ENCODE measurements around the gene EFNA5.
"Not testable (repeated sequence)": the region's sequence is repeated elsewhere in the genome, so short reads cannot be mapped to it uniquely, and the experiment has no call there.

The EFNA5 gene

DNA sequence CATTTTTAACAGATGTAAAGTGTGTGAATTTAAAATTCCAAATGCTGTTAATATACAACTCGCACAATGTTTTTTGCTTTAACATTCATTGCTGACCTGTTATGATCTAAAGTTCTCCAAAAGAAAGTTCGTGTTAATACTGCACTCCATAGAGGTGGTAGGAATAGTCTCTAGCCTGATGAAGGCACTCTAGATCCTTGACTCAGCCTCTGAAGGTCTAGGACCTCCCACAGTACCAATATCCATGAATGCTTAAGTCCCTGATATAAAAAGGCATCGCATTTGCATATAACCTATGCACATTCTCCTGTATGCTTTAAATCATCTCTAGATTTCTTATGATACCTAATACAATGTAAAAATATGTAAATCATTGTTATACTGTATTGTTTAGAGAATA is 213.6 kb downstream of the EFNA5 start:
- no peak for DNase-seq (ENCODE audit: low read depth)

DNA sequence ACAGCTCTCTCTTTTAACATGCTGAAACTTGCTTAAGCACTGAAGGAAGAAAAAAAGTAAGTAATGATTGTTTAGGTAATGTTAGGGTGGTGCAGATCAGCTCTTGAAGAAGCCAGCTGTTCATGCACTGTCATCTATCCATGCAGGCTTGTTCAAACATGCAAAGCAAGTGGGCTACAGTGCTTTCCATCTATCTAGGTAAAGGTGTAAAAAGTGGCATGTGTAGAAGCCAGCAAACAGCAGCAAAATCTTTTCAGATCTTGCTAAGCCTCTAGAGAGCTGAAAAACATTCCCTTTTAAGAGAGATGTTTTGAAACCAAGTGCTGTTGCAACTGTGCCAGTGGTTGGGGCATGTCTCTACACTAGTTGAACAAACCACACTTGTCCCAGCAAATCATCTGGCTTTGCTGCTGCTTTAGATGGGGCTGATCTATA is 214.4 kb downstream of the EFNA5 start:
- DNase-seq (ENCODE audit: low read depth): no peak

GRCh38 chr5:107455111-107455544 is 215.6 kb downstream of the EFNA5 start:
- DNase-seq (ENCODE audit: low read depth): no peak

- not testable (repeated sequence) for DNase-seq (ENCODE audit: low read depth)
Measured at GRCh38 chr5:107451827-107452226, 218.9 kb downstream of the EFNA5 start.

GRCh38 chr5:107451028-107451427 is 219.7 kb downstream of the EFNA5 start:
- DNase-seq (ENCODE audit: low read depth): no peak

- DNase-seq (ENCODE audit: low read depth): no peak
Measured at GRCh38 chr5:107450531-107450930, 220.2 kb downstream of the EFNA5 start.

DNA sequence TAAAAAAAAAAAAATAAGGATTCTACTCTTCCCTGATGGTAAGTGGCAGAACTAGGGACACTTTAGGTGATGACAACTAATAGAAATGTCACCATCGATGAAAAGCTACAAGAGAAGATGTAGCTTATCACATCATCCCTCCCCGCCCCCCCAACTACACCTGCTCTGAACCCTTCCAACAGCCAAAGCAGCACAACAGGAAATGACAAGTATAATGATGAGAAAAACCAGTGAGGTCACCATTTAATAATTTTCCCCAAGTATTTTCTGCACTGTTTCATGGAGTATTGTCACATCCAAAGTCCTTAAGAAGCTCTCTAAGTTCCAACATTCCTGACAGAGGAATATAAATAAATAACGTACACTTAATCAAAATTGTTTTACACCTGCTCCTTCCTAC is 221.4 kb downstream of the EFNA5 start:
- DNase-seq (ENCODE audit: low read depth): no peak

DNA sequence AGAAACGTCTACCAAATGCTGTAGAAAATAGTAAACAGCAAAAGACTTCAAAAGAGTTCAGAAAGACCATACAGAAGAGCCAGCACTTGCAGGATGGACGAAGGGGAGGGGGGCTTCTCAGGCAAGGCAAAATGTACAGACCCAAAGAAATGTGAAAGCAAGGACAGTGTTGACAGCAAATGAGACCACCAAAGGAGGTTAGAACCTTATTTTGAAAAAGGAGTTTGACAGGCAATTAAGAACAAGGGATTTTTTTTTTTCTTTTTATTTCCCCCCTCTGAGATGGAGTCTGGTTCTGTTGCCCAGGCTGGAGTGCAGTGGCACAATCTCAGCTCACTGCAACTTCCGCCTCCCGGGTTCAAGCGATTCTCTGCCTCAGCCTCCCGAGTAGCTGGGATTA is 223.2 kb downstream of the EFNA5 start:
- no peak for DNase-seq (ENCODE audit: low read depth)

GRCh38 chr5:107446972-107447371 is 223.8 kb downstream of the EFNA5 start:
- no peak for DNase-seq (ENCODE audit: low read depth)

DNA sequence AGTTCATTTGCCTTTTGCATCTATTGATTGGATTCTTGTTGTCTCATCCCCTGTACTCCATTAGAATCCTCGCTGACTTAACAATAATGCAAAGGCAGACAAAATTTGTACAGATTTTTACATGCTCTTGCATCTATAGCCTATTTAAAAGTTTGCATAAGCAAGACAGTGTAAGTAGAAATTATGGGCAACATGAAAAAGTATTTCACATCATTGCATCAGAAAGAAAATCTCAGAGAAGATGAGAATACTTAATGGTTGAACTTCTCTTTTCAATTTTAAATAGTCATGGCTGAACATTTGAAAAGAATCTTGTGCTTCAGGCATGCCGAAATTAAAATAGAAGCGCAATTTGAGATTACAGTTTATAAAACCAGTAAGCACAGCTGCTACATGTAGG is 226.4 kb downstream of the EFNA5 start:
- DNase-seq (ENCODE audit: low read depth): no peak

GRCh38 chr5:107443897-107444296 is 226.8 kb downstream of the EFNA5 start:
- no peak for DNase-seq (ENCODE audit: low read depth)

DNA sequence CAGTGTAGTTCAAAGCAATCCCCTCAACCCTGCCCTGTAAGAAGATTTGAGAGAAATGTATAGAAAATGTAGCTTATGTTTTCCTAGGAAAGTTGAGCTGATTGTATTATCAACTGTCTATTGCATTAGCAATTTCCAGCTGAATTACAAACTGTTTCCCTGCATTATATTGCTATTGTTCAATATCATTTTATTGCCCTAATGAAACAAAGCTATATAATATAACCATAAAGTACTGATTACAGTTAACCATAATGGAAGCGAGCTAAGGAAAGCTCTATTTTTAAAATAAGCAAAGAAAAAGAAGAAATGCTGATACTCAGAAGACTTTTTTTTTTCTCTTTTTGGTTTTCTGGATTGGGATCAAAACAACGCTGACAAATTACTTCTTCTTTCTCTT is 228.3 kb downstream of the EFNA5 start:
- DNase-seq (ENCODE audit: low read depth): no peak

GRCh38 chr5:107439832-107440231 is 230.9 kb downstream of the EFNA5 start:
- no peak for DNase-seq (ENCODE audit: low read depth)

DNA sequence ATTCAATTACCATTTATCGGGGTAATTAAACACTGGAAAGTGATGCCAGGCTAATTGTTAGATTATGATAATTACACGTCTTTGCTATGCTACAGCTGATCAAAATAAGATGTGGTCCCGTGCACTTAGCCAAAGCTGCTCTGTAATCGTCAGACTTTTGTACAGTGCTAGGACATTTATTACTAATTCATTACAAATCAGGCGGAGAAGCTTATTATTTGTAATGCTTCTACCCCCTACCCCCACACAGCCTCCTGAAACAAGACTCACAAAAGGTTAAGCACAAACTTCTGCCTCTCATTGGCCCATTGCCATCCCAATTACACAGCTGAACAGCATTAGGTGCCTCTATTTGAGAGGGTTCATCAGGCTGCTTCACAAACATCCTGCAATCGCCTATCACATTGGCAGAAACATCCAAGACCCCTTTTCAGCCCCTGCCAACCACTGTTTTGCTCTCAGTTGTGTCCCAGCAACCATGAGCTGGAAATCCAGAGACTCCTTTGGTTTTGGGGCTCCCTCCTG is 232.7 kb downstream of the EFNA5 start:
- no peak for DNase-seq (ENCODE audit: low read depth)

DNA sequence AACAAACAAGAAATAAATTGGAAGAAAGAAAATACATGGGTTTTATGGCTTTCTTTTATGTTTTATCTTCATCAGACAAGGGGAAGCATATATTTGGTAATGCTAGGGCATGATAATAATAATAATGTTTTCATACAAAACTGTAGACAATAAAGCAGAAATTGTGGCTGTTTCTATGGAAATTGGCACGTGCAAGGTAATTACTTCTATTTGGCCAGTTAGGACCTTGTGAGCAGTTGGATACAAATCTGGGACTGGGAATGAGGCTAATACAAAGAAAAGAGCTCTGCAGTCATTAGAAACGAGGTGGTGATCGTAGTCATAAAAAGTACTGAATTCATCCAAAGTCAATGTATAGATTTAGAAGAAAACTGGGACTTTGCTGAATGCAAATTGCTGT is 233.6 kb downstream of the EFNA5 start:
- no peak for DNase-seq (ENCODE audit: low read depth)

DNA sequence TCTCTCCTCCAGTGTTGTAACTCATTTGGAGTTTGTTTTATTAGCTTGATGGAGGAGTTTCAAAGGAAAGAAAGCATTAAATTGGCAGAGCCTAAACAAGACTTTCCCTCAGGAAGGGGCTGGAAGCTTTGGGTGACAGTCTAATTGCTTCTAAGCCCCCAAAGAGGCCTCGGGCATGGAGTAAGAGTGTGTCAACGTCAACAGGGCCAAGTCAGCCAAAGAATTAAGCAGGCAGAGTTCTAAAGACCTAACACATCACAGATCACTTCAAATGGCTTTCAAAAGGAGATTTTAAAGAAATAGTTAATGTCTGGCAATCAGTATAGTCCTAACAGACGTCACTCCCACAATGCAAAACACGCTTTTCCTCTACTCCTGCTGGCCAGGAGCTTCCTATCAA is 234.5 kb downstream of the EFNA5 start:
- DNase-seq (ENCODE audit: low read depth): no peak

DNA sequence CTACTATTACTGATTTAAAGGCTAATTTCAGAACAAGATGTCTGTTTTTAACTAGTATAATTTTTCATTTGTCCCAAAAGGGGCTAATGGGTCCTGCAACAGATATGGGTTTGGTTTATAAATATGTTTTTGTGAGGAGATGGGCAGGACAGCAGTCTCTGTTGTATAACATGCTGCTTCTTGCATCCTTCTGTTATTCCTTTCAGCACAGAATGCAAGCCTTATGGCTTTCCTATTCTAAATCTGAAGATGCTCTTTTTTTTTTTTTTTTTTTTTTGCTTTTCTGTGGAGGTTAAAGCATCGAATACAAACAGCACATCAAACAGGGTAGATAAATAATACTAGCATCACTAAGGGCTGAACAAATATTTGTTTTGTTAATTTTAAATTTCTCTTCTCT is 235.7 kb downstream of the EFNA5 start:
- DNase-seq (ENCODE audit: low read depth): no peak

DNA sequence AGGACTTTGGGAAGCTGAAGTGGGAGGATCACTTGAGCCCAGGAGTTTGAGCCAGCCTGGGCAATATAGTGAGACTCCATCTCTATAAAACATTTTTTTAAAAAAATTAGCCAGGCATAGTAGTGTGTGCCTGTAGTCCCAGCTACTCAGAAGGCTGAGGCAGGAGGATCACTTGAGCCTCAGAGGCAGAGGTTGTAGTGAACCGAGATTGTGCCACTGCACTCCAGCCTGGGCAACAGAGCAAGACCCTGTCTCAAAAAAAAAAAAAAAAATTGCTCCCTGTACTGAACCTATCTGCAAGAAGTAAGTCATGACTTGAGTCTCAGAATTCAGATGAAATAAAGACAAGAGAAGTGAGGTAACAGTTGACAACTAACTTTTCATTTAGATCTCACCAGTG is 237.1 kb downstream of the EFNA5 start:
- DNase-seq (ENCODE audit: low read depth): not testable (repeated sequence)

- DNase-seq (ENCODE audit: low read depth): no peak
Measured at GRCh38 chr5:107431998-107432397, 238.7 kb downstream of the EFNA5 start.

GRCh38 chr5:107431536-107431935 is 239.2 kb downstream of the EFNA5 start:
- no peak for DNase-seq (ENCODE audit: low read depth)

DNA sequence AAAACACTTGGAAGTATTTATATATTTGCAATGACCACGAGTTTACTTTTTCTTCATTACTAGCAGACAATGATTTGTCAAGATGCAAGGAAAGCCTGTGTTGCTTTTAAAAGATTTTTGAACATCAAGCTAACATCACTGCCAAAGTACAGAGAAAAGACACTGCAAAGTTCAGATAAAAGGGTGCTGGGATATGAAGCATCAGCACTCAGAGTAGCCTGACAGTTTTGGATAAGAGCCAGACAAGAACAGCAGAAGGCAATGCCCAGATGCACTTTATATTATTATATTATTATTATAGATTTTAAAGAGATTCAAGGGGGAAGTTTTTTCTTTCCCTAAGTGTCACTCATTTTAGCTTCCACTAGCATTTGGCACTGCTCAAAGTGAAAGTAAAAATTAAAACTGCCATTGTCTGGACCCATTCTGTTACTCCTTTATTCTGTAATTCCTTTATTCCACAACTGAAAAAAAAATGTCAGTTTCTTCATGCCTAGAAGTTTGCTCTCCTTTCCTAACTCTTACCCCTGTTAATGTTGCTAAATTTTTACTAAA is 240.6 kb downstream of the EFNA5 start:
- DNase-seq (ENCODE audit: low read depth): no peak

DNA sequence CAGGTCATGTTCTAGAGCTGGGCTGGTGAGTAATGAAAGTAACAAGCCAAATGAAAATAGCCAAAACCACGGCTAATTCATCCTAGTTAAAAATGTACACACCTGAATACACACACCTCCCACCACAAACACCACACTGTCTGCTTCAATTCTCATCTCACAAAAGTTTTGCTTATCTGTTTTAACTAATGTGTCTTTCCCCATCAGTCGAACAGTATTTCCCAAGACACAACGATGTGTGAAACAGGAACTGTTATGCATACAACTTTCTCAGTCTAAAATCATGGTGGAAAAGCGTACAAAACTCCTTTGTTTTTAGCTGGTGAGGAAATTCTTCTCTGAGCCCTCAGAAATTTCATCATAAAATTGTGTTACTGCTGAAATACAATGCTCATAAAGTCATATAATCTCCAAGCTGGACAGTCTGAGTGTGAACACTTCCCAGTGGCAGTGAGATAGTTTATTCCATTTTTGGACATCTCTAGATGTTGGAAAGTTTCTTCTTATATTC is 242.4 kb downstream of the EFNA5 start:
- no peak for DNase-seq (ENCODE audit: low read depth)

- DNase-seq (ENCODE audit: low read depth): no peak
Measured at GRCh38 chr5:107426872-107427271, 243.9 kb downstream of the EFNA5 start.

- DNase-seq (ENCODE audit: low read depth): no peak
Measured at GRCh38 chr5:107426209-107426608, 244.5 kb downstream of the EFNA5 start.

Data from T follicular helper cell (primary cell).